ENCODE data around the gene KLHL13. TPM values are rescaled to one million over a fixed set of nuclear protein-coding genes. Genes with fewer than 3 reads are reported as not detected.

KLHL13 gene
- total and polyA plus RNA-seq, 5 donors from 2014 or later = 0.25 to 0.61 (median 0.27) TPM; not detected in 1

DNA sequence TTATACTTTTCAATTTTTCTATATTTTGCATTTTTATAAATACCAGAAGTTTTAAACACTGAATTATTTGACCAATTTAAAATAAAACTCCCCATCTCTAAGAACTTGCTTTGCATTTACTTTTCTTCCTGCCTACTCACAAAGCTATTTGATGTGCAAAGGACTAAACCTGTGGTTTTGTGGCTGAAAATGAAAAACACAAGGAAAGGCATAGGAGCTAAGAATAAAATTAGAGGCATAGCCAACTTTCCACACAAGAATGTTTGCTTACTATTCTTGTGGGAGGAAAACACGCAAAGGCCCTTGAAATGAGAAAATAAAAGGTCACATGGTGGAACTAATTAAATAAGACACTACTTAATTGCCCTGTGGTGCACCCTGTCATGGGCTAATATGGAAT is 221.2 kb downstream of the KLHL13 start:
- Histone ChIP-seq H3K4me1 (ENCODE audit: control insufficient read depth, insufficient read depth, low read length, poor library complexity, severe bottlenecking) (no peaks in the 10 kb centered on the region), H3K9me3 (ENCODE audit: control insufficient read depth in 2 of 2, low read length in 2 of 2) (no peaks in the 10 kb centered on the region), H3K27me3 (ENCODE audit: control insufficient read depth, insufficient read depth, low read length) (no peaks in the 10 kb centered on the region), H3K4me3 (ENCODE audit: low read depth, low read length) (no peak overlapping the region), H3K27ac (ENCODE audit: insufficient read depth, low read length, poor library complexity, severe bottlenecking) (no peak overlapping the region), H3K36me3 (ENCODE audit: control insufficient read depth, insufficient read depth, low read length) (no peaks in the 10 kb centered on the region)
- no peaks in the 10 kb centered on the region for H3K36me3 Mint-ChIP-seq
- no peak for DNase-seq
- no peaks in the 10 kb centered on the region for H3K4me1 Mint-ChIP-seq
- H3K27ac Mint-ChIP-seq = no peak overlapping the region
- peaks cover 0 to 2% (median 0%) of the 10 kb centered on the region in 7 donors for H3K9me3 Mint-ChIP-seq
- no peak for ATAC-seq (ENCODE audit: low read depth in 2 of 2)
- no peaks in the 10 kb centered on the region for H3K27me3 Mint-ChIP-seq
- no peak overlapping the region for H3K4me3 Mint-ChIP-seq

- no peaks in the 10 kb centered on the region for H3K27me3 Mint-ChIP-seq
- Histone ChIP-seq H3K27me3 (ENCODE audit: control insufficient read depth, insufficient read depth, low read length) (no peaks in the 10 kb centered on the region), H3K4me3 (ENCODE audit: low read depth, low read length) (no peak overlapping the region), H3K27ac (ENCODE audit: insufficient read depth, low read length, poor library complexity, severe bottlenecking) (no peak overlapping the region), H3K36me3 (ENCODE audit: control insufficient read depth, insufficient read depth, low read length) (no peaks in the 10 kb centered on the region), H3K4me1 (ENCODE audit: control insufficient read depth, insufficient read depth, low read length, poor library complexity, severe bottlenecking) (no peaks in the 10 kb centered on the region), H3K9me3 (ENCODE audit: control insufficient read depth in 2 of 2, low read length in 2 of 2) (no peaks in the 10 kb centered on the region)
- H3K9me3 Mint-ChIP-seq = peaks cover 0 to 2% (median 0%) of the 10 kb centered on the region in 7 donors
- H3K36me3 Mint-ChIP-seq = no peaks in the 10 kb centered on the region
- H3K27ac Mint-ChIP-seq = no peak overlapping the region
- no peak for DNase-seq
- ATAC-seq (ENCODE audit: low read depth in 2 of 2) = no peak
- H3K4me1 Mint-ChIP-seq = no peaks in the 10 kb centered on the region
- H3K4me3 Mint-ChIP-seq = peak overlapping the region in 1 of 4 donors; percentile 10
Observed at GRCh38 chrX:117892469-117892868, 224.1 kb downstream of the KLHL13 start.

DNA sequence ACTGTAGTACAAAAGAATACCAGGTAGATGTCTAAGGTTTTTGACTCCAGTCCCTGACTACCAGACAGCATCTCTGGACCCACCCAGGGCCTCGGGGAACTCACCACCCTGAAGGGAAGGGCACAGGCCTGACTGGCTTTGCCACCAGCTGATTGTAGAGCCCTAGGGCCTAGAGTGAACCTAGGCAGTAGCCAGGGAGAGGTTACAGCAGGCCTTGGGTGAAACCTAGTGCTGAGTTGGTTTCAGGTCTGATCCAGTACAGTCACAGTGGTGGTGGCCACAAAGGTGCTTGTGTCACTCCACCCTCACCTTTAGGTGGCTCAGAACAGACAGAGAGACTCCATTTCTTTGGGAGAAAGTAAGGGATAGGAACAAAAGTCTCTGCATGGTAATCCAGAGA is 244.8 kb downstream of the KLHL13 start:
- Mint-ChIP-seq H3K27me3 (no peaks in the 10 kb centered on the region), H3K4me1 (no peaks in the 10 kb centered on the region), H3K36me3 (no peaks in the 10 kb centered on the region), H3K4me3 (no peak overlapping the region), H3K9me3 (peaks cover 0 to 18% (median 0%) of the 10 kb centered on the region in 7 donors), H3K27ac (no peak overlapping the region)
- ATAC-seq (ENCODE audit: low read depth in 2 of 2) = no peak
- Histone ChIP-seq H3K4me1 (ENCODE audit: control insufficient read depth, insufficient read depth, low read length, poor library complexity, severe bottlenecking) (no peaks in the 10 kb centered on the region), H3K27me3 (ENCODE audit: control insufficient read depth, insufficient read depth, low read length) (no peaks in the 10 kb centered on the region), H3K27ac (ENCODE audit: insufficient read depth, low read length, poor library complexity, severe bottlenecking) (no peak overlapping the region), H3K36me3 (ENCODE audit: control insufficient read depth, insufficient read depth, low read length) (no peaks in the 10 kb centered on the region), H3K4me3 (ENCODE audit: low read depth, low read length) (no peak overlapping the region), H3K9me3 (ENCODE audit: control insufficient read depth in 2 of 2, low read length in 2 of 2) (peaks cover 0 to 3% of the 10 kb centered on the region in 2 experiments)
- DNase-seq = no peak

DNA sequence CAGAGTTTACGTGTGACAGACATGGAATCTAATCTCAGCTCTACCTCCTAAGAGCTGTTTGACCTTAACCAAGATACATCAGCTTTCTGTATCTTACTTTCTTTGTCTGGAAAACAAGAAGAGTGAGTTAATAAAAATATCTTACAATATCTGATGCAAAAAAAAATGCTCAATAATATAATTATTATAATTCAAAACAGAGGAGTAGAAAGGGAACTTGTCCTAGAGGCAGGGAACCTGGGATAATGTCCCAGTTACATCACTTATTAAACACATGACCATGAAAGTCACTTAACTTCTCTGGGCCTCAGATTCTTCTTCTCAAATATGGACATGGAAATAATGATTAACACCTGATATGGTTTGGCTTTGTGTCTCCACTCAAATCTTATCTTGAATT is 256.1 kb downstream of the KLHL13 start:
- Mint-ChIP-seq H3K4me1 (no peaks in the 10 kb centered on the region), H3K36me3 (no peaks in the 10 kb centered on the region), H3K27ac (no peak overlapping the region), H3K4me3 (no peak overlapping the region), H3K27me3 (no peaks in the 10 kb centered on the region), H3K9me3 (peaks cover 0 to 4% (median 0%) of the 10 kb centered on the region in 7 donors)
- Histone ChIP-seq H3K4me1 (ENCODE audit: control insufficient read depth, insufficient read depth, low read length, poor library complexity, severe bottlenecking) (no peaks in the 10 kb centered on the region), H3K27ac (ENCODE audit: insufficient read depth, low read length, poor library complexity, severe bottlenecking) (no peak overlapping the region), H3K27me3 (ENCODE audit: control insufficient read depth, insufficient read depth, low read length) (no peaks in the 10 kb centered on the region), H3K4me3 (ENCODE audit: low read depth, low read length) (no peak overlapping the region), H3K36me3 (ENCODE audit: control insufficient read depth, insufficient read depth, low read length) (no peaks in the 10 kb centered on the region), H3K9me3 (ENCODE audit: control insufficient read depth in 2 of 2, low read length in 2 of 2) (no peaks in the 10 kb centered on the region)
- DNase-seq (no peak), ATAC-seq (ENCODE audit: low read depth in 2 of 2) (no peak)

DNA sequence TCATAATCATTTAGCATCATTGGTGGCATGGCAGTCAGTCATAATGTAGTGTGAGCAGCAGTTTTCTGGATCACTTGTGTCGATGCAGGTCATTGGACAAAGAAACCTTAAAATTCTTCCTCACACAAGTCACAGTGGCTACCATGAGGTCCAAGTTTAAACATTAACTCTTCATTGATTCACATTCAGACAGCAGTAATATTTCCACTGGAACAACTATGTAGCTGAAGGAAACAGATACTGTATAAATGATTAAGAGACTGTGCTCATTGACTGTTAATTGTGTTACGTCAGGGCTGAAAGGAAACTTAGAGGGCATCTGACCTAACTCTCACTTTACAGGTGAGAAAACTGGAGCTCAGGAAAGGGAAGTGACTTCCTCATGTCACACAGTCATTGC is 261.8 kb downstream of the KLHL13 start:
- H3K36me3 Mint-ChIP-seq = no peaks in the 10 kb centered on the region
- no peak overlapping the region for H3K4me3 Mint-ChIP-seq
- H3K27ac Mint-ChIP-seq = no peak overlapping the region
- H3K4me1 Mint-ChIP-seq = no peaks in the 10 kb centered on the region
- Histone ChIP-seq H3K9me3 (ENCODE audit: control insufficient read depth in 2 of 2, low read length in 2 of 2) (no peaks in the 10 kb centered on the region), H3K27ac (ENCODE audit: insufficient read depth, low read length, poor library complexity, severe bottlenecking) (no peak overlapping the region), H3K36me3 (ENCODE audit: control insufficient read depth, insufficient read depth, low read length) (no peaks in the 10 kb centered on the region), H3K4me3 (ENCODE audit: low read depth, low read length) (no peak overlapping the region), H3K4me1 (ENCODE audit: control insufficient read depth, insufficient read depth, low read length, poor library complexity, severe bottlenecking) (no peaks in the 10 kb centered on the region), H3K27me3 (ENCODE audit: control insufficient read depth, insufficient read depth, low read length) (no peaks in the 10 kb centered on the region)
- no peak for DNase-seq
- ATAC-seq (ENCODE audit: low read depth in 2 of 2) = no peak
- no peaks in the 10 kb centered on the region for H3K27me3 Mint-ChIP-seq
- H3K9me3 Mint-ChIP-seq = peaks cover 0 to 3% (median 0%) of the 10 kb centered on the region in 7 donors

GRCh38 chrX:117851025-117851424 is 265.6 kb downstream of the KLHL13 start:
- H3K27me3 Mint-ChIP-seq = no peaks in the 10 kb centered on the region
- no peaks in the 10 kb centered on the region for H3K4me1 Mint-ChIP-seq
- H3K4me3 Mint-ChIP-seq = no peak overlapping the region
- H3K27ac Mint-ChIP-seq = no peak overlapping the region
- H3K27me3 ChIP-seq (ENCODE audit: control insufficient read depth, insufficient read depth, low read length) = no peaks in the 10 kb centered on the region
- H3K36me3 ChIP-seq (ENCODE audit: control insufficient read depth, insufficient read depth, low read length) = no peaks in the 10 kb centered on the region
- ATAC-seq (ENCODE audit: low read depth in 2 of 2) = no peak
- DNase-seq = no peak
- no peaks in the 10 kb centered on the region for H3K4me1 ChIP-seq (ENCODE audit: control insufficient read depth, insufficient read depth, low read length, poor library complexity, severe bottlenecking)
- H3K36me3 Mint-ChIP-seq = no peaks in the 10 kb centered on the region
- H3K27ac ChIP-seq (ENCODE audit: insufficient read depth, low read length, poor library complexity, severe bottlenecking) = no peak overlapping the region
- no peaks in the 10 kb centered on the region for H3K9me3 Mint-ChIP-seq
- H3K4me3 ChIP-seq (ENCODE audit: low read depth, low read length) = no peak overlapping the region
- H3K9me3 ChIP-seq (ENCODE audit: control insufficient read depth in 2 of 2, low read length in 2 of 2) = no peaks in the 10 kb centered on the region

Other genes with a start within 250 kb of the KLHL13 start
- gene WDR44, start 229.3 kb upstream of the KLHL13 start, total RNA-seq = 23.5 TPM
- 1 to 10 TPM; 6.4 to 9.9 (median 7.2) TPM for gene WDR44, start 229.3 kb upstream of the KLHL13 start, polyA plus RNA-seq

Measured in CD4-positive, CD25-positive, alpha-beta regulatory T cell (primary cell).